ENCODE results near the gene ENOX1.

ENOX1 gene

DNA sequence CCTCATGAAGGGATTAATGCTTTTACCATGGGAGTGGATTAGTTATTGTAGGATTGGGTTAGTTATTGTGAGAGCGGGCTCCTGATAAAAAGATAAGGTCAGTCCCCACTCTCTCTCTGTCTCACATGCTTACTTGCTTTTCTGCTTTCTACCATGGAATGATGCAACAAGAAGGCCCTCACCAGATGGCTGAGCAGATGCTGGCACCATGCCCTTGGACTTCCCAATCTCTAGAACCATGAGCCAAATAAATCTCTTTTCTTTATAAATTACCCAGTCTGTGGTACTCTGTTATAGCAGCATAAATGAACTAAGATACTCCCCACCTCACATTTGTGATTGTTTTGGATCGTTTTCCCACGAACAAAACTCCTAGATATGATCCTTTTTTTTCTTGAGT lies 409.6 kb downstream of the ENOX1 start:
- H4K8ac ChIP-seq (ENCODE audit: low read depth, low read length): no peak overlapping the region
- no peak overlapping the region for H3K14ac ChIP-seq (ENCODE audit: low read length)
- H2BK120ac ChIP-seq (ENCODE audit: insufficient read depth, low read length, poor library complexity): no peak overlapping the region
- H3K23ac ChIP-seq (ENCODE audit: low read length): no peak overlapping the region
- H2BK5ac ChIP-seq (ENCODE audit: low read depth, low read length, poor library complexity): no peak overlapping the region
- no peak overlapping the region for H2BK12ac ChIP-seq (ENCODE audit: low read length)
- H3K9ac ChIP-seq (ENCODE audit: low read length): no peak overlapping the region
- H2AK5ac ChIP-seq (ENCODE audit: low read length): no peak overlapping the region
- no peaks in the 10 kb centered on the region for H3K4me1 ChIP-seq (ENCODE audit: control insufficient read depth in 1 of 2, insufficient read depth in 2 of 2, low read length in 2 of 2)
- H3K79me2 ChIP-seq (ENCODE audit: control insufficient read depth, insufficient read depth, low read length, poor library complexity): no peaks in the 10 kb centered on the region
- H3K9me3 ChIP-seq (ENCODE audit: insufficient read depth, low read depth, low read length): no peaks in the 10 kb centered on the region
- no peak overlapping the region for H3K27ac ChIP-seq (ENCODE audit: low read depth, low read length)
- H3K27me3 ChIP-seq (ENCODE audit: insufficient read depth, low read length): no peaks in the 10 kb centered on the region
- no peak overlapping the region for H3K4me3 ChIP-seq (ENCODE audit: low read depth, low read length)
- DNase-seq: no peak
- no peak overlapping the region for H3K18ac ChIP-seq (ENCODE audit: low read length)
- no CpG with 5 or more reads among the region's 3 CpGs for WGBS (ENCODE audit: extremely low coverage, insufficient coverage, insufficient read length)
- H3K79me1 ChIP-seq (ENCODE audit: low read length): no peaks in the 10 kb centered on the region
- H3K4ac ChIP-seq (ENCODE audit: low read depth, low read length): no peak overlapping the region
- H4K12ac ChIP-seq (ENCODE audit: low read depth, low read length): no peak overlapping the region
- H2AFZ ChIP-seq (ENCODE audit: insufficient read depth, low read length, poor library complexity): no peak overlapping the region
- H3K4me2 ChIP-seq (ENCODE audit: low read length): no peak overlapping the region
- H3K36me3 ChIP-seq (ENCODE audit: control insufficient read depth in 1 of 2, insufficient read depth in 2 of 2, low read length in 2 of 2): no peaks in the 10 kb centered on the region
- no peak overlapping the region for H4K91ac ChIP-seq (ENCODE audit: low read depth, low read length)

DNA sequence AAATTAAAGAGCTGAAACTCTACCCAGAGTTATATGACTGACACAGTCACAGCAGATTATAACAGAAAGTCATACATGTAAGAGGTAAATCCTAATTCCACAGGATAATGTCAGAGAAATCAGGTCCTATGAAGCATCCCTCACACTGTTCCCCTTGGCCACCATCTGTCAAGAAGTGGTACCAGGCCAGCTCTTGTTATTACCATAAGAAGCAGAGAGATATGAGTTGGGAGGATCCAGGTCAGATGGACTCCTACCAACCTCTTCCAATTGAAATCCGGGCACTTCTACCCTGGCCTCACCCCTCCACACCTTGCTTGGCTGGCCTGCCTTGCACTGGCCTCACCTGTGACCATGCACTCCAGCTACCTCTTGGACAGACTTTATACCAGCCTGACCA lies 410.2 kb downstream of the ENOX1 start:
- Histone ChIP-seq H4K8ac (ENCODE audit: low read depth, low read length) (no peak overlapping the region), H3K18ac (ENCODE audit: low read length) (no peak overlapping the region), H3K9ac (ENCODE audit: low read length) (no peak overlapping the region), H3K23ac (ENCODE audit: low read length) (no peak overlapping the region), H3K4me3 (ENCODE audit: low read depth, low read length) (no peak overlapping the region), H3K36me3 (ENCODE audit: control insufficient read depth in 1 of 2, insufficient read depth in 2 of 2, low read length in 2 of 2) (no peaks in the 10 kb centered on the region), H3K79me1 (ENCODE audit: low read length) (no peaks in the 10 kb centered on the region), H3K4ac (ENCODE audit: low read depth, low read length) (no peak overlapping the region), H3K14ac (ENCODE audit: low read length) (no peak overlapping the region), H4K91ac (ENCODE audit: low read depth, low read length) (no peak overlapping the region), H3K9me3 (ENCODE audit: insufficient read depth, low read depth, low read length) (no peaks in the 10 kb centered on the region), H3K4me1 (ENCODE audit: control insufficient read depth in 1 of 2, insufficient read depth in 2 of 2, low read length in 2 of 2) (no peaks in the 10 kb centered on the region), H2AK5ac (ENCODE audit: low read length) (no peak overlapping the region), H4K12ac (ENCODE audit: low read depth, low read length) (no peak overlapping the region), H3K27ac (ENCODE audit: low read depth, low read length) (no peak overlapping the region), H2AFZ (ENCODE audit: insufficient read depth, low read length, poor library complexity) (no peak overlapping the region), H3K79me2 (ENCODE audit: control insufficient read depth, insufficient read depth, low read length, poor library complexity) (no peaks in the 10 kb centered on the region), H2BK120ac (ENCODE audit: insufficient read depth, low read length, poor library complexity) (no peak overlapping the region), H3K4me2 (ENCODE audit: low read length) (no peak overlapping the region), H2BK12ac (ENCODE audit: low read length) (no peak overlapping the region), H2BK5ac (ENCODE audit: low read depth, low read length, poor library complexity) (no peak overlapping the region), H3K27me3 (ENCODE audit: insufficient read depth, low read length) (no peaks in the 10 kb centered on the region)
- DNase-seq: no peak
- no CpG with 5 or more reads among the region's 1 CpG for WGBS (ENCODE audit: extremely low coverage, insufficient coverage, insufficient read length)

DNA sequence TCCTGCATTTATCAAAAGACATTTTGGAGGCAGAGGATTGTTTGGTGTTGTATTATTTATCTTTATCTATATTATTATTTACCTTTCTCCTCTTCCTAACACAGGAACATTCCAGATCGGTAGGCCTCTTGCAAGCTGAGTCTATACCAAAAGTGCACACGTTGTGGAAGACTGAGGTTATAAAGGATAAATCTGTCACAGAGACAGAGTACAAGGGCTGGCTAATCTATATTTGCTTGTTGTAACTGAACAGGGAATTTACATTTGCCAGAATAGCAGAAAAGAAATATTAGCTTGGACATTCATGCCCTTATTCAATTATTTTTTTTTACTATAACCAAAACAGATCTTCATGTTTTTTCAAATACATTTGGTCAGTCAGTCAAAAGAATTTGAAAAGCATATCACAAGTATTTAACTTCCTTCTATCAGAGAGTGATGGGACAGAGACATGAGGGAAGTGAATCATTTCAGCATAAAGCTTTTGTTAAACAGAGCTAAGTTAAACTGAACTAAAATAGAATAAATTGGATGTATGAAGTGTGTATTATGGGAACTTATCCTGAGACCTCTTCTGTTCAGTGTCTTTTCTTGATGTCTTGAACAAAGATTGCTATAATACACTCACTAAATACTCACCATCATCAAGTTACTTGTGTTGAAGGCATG lies 410.8 kb downstream of the ENOX1 start:
- Histone ChIP-seq H3K4me3 (ENCODE audit: low read depth, low read length) (no peak overlapping the region), H3K9ac (ENCODE audit: low read length) (no peak overlapping the region)
- WGBS (ENCODE audit: extremely low coverage, insufficient coverage, insufficient read length): no CpG with 5 or more reads among the region's 2 CpGs

DNA sequence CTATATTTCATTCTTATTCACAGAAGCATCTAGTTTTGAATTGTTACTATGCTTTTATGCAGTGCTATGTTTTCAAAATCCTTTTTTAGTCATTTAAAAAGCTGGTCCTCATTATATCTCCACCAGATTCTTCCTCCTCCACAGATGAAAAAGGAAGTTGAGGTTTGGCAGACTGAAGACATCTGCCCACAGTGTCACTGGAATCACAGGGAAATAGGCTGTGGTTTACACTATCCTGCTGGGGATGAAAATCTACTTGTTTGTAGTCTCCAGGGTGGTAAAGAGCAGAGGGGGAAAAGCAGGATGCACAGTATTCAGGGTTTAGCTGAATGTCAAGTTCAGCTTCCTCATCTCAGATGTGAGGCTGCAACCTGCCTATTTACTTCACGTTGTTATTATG lies 412.2 kb downstream of the ENOX1 start:
- WGBS (ENCODE audit: extremely low coverage, insufficient coverage, insufficient read length): no CpG with 5 or more reads among the region's 1 CpG
- no peaks in the 10 kb centered on the region for H3K9me3 ChIP-seq (ENCODE audit: insufficient read depth, low read depth, low read length)

More for the DNA sequence above, 410.8 kb downstream of the ENOX1 start:
- Histone ChIP-seq H2BK12ac (ENCODE audit: low read length) (no peak overlapping the region), H4K8ac (ENCODE audit: low read depth, low read length) (no peak overlapping the region), H3K14ac (ENCODE audit: low read length) (no peak overlapping the region), H3K23ac (ENCODE audit: low read length) (no peak overlapping the region), H3K27ac (ENCODE audit: low read depth, low read length) (no peak overlapping the region), H2AK5ac (ENCODE audit: low read length) (no peak overlapping the region), H3K4me1 (ENCODE audit: control insufficient read depth in 1 of 2, insufficient read depth in 2 of 2, low read length in 2 of 2) (no peaks in the 10 kb centered on the region), H2BK120ac (ENCODE audit: insufficient read depth, low read length, poor library complexity) (no peak overlapping the region), H3K27me3 (ENCODE audit: insufficient read depth, low read length) (no peaks in the 10 kb centered on the region), H2AFZ (ENCODE audit: insufficient read depth, low read length, poor library complexity) (no peak overlapping the region), H3K18ac (ENCODE audit: low read length) (no peak overlapping the region), H3K9me3 (ENCODE audit: insufficient read depth, low read depth, low read length) (no peaks in the 10 kb centered on the region), H2BK5ac (ENCODE audit: low read depth, low read length, poor library complexity) (no peak overlapping the region), H3K79me2 (ENCODE audit: control insufficient read depth, insufficient read depth, low read length, poor library complexity) (no peaks in the 10 kb centered on the region), H3K4ac (ENCODE audit: low read depth, low read length) (no peak overlapping the region), H4K12ac (ENCODE audit: low read depth, low read length) (no peak overlapping the region), H3K79me1 (ENCODE audit: low read length) (no peaks in the 10 kb centered on the region), H4K91ac (ENCODE audit: low read depth, low read length) (no peak overlapping the region), H3K4me2 (ENCODE audit: low read length) (no peak overlapping the region), H3K36me3 (ENCODE audit: control insufficient read depth in 1 of 2, insufficient read depth in 2 of 2, low read length in 2 of 2) (no peaks in the 10 kb centered on the region)
- DNase-seq: no peak

More for the DNA sequence above, 412.2 kb downstream of the ENOX1 start:
- H3K79me2 ChIP-seq (ENCODE audit: control insufficient read depth, insufficient read depth, low read length, poor library complexity): no peaks in the 10 kb centered on the region
- no peaks in the 10 kb centered on the region for H3K36me3 ChIP-seq (ENCODE audit: control insufficient read depth in 1 of 2, insufficient read depth in 2 of 2, low read length in 2 of 2)
- no peak for DNase-seq
- H4K12ac ChIP-seq (ENCODE audit: low read depth, low read length): no peak overlapping the region
- no peaks in the 10 kb centered on the region for H3K4me1 ChIP-seq (ENCODE audit: control insufficient read depth in 1 of 2, insufficient read depth in 2 of 2, low read length in 2 of 2)
- H3K27ac ChIP-seq (ENCODE audit: low read depth, low read length): no peak overlapping the region
- no peak overlapping the region for H3K4me3 ChIP-seq (ENCODE audit: low read depth, low read length)
- no peak overlapping the region for H2AFZ ChIP-seq (ENCODE audit: insufficient read depth, low read length, poor library complexity)
- H3K79me1 ChIP-seq (ENCODE audit: low read length): no peaks in the 10 kb centered on the region
- H2AK5ac ChIP-seq (ENCODE audit: low read length): no peak overlapping the region
- H2BK5ac ChIP-seq (ENCODE audit: low read depth, low read length, poor library complexity): no peak overlapping the region
- no peak overlapping the region for H3K18ac ChIP-seq (ENCODE audit: low read length)
- no peak overlapping the region for H3K4ac ChIP-seq (ENCODE audit: low read depth, low read length)
- no peak overlapping the region for H4K8ac ChIP-seq (ENCODE audit: low read depth, low read length)
- no peak overlapping the region for H2BK12ac ChIP-seq (ENCODE audit: low read length)
- no peak overlapping the region for H2BK120ac ChIP-seq (ENCODE audit: insufficient read depth, low read length, poor library complexity)
- H3K23ac ChIP-seq (ENCODE audit: low read length): no peak overlapping the region
- no peak overlapping the region for H3K9ac ChIP-seq (ENCODE audit: low read length)
- no peak overlapping the region for H3K14ac ChIP-seq (ENCODE audit: low read length)
- no peaks in the 10 kb centered on the region for H3K27me3 ChIP-seq (ENCODE audit: insufficient read depth, low read length)
- H4K91ac ChIP-seq (ENCODE audit: low read depth, low read length): no peak overlapping the region
- no peak overlapping the region for H3K4me2 ChIP-seq (ENCODE audit: low read length)
